Uterus (tissue), 4 donors: ENCODE results near the gene RAPSN. TPM values are rescaled to one million over a fixed set of nuclear protein-coding genes. Genes with fewer than 3 reads are reported as not detected.

Source experiments
- DNase-seq, 2 donors: peaks; one replicate each; pipeline ENCODE4 v3.0.0-alpha.2; 2019 to 2020
- H3K27ac ChIP-seq, 2 donors: fragments of 200-600 bp; sonication (generic); 1 replicate in 1 of 2; 2 replicates in 1 of 2; pipeline ENCODE4 v1.5.1; 2016 to 2018
- H3K27me3 ChIP-seq, 2 donors: fragments of 200-600 bp; sonication (generic); one replicate each; pipeline ENCODE4 v1.5.1; 2018 to 2019; ENCODE audit warnings: control low read depth in 1 of 2
- H3K36me3 ChIP-seq, 2 donors: fragments of 200-600 bp; sonication (generic); one replicate each; pipeline ENCODE4 v1.5.1; 2019; ENCODE audit warnings: control low read depth in 1 of 2
- H3K4me1 ChIP-seq, 2 donors: fragments of 200-600 bp; sonication (generic); one replicate each; pipeline ENCODE4 v1.5.1; 2018 to 2019; ENCODE audit warnings: control low read depth in 1 of 2
- H3K4me3 ChIP-seq, 2 donors: fragments of 200-600 bp; sonication (generic); 1 replicate in 1 of 2; 2 replicates in 1 of 2; pipeline ENCODE4 v1.5.1; 2018 to 2019; ENCODE audit warnings: mild to moderate bottlenecking in 1 of 2
- H3K9me3 ChIP-seq, 2 donors: fragments of 200-600 bp; sonication (generic); one replicate each; pipeline ENCODE4 v1.5.1; 2019; ENCODE audit warnings: control low read depth in 1 of 2
- POLR2A ChIP-seq, 2 donors: fragments of 450-650 bp; IDR thresholded peaks; one replicate each; pipeline ENCODE4 v1.6.1; 2016; ENCODE audit warnings: antibody characterized with exemption in 2 of 2, mild to moderate bottlenecking in 1 of 2, moderate library complexity in 1 of 2
- intact Hi-C: fragments of 100-400 bp; cut with DNase I; formaldehyde crosslinking; loops from one replicate; pipeline ENCODE4 v1.15.1; 2023; ENCODE audit warnings: low total_unique reads
- total RNA-seq, 4 donors: library from RNA; depleted of rRNA in 3 of 4; stranded (reverse); fragments of >200 nt in 3 of 4; gene quantifications; one replicate each; pipeline versions ENCODE4 v1.1.0 to v1.2.4, GENCODE V29; 2014 to 2023
- TF ChIP-seq, protein P1 (sequence below), 4 experiments: fragments of 200-600 bp in 2 of 4; fragments of 450-650 bp in 2 of 4; sonication (generic) in 2 of 4; IDR thresholded peaks; one replicate each; pipeline ENCODE4 v1.5.1; 2016 to 2019; ENCODE audit warnings: antibody characterized with exemption in 4 of 4, mild to moderate bottlenecking in 2 of 4, moderate library complexity in 1 of 4
- donor health status: DM: yes; HTN: yes; CAD: no.

RAPSN gene
- total RNA-seq, 4 donors from 2014 or later: 0.41 TPM; not detected in 3

DNA sequence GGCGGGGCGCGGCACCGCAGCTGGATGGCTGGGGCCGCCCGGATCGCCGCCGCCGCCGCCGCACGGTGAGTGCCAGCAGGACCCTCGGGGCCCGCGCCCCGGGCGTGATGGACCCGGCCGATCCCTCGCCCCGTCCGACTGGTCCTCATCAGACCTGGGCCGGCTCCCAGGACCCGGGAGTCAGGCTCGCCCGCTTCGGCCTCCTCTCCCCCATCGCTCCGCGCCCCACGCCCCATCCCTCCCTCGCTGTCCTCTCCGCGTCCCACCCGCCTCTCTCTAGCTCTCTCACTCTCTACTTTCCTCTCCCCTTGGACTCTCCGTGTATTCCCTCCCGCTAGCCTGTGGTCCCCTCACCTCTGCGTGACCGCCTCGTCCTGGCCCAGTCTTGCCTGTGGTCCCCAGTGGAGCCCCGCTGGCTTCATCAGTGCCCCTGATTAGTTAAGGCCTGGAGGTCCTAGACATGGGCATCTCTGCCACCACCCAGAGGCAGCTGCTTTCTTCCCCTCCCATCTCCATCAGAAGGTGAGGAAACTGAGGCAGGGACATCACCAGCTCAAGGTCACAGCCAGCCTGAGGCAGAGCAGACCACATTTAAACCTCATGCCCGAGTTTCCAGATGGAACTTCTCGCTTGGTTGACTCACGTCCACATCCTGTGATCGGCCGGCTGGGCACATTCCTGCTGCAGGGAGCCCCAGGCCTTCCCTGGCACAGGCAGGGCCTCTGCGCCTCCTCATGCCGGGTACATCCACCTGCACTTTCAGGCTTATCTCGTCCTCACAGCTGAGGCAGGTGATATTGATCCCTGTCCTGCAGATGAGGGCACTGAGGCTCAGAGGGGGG lies 40.1 kb downstream of the RAPSN start:
- Histone ChIP-seq H3K4me1 (peaks cover 3 to 27% of the 10 kb centered on the region in 2 donors), H3K4me3 (peak overlapping the region; percentile 77 to 89), H3K9me3 (no peaks in the 10 kb centered on the region), H3K27me3 (no peaks in the 10 kb centered on the region), H3K27ac (peak overlapping the region; percentile 97), H3K36me3 (no peaks in the 10 kb centered on the region)
- intact Hi-C loops: no loop called here
- peak; percentile 56 to 65 for DNase-seq
- TF ChIP-seq POLR2A (IDR thresholded peaks at IDR 0.05): peak in 1 of 2 donors; percentile 4
- TF ChIP-seq, protein P1, sequence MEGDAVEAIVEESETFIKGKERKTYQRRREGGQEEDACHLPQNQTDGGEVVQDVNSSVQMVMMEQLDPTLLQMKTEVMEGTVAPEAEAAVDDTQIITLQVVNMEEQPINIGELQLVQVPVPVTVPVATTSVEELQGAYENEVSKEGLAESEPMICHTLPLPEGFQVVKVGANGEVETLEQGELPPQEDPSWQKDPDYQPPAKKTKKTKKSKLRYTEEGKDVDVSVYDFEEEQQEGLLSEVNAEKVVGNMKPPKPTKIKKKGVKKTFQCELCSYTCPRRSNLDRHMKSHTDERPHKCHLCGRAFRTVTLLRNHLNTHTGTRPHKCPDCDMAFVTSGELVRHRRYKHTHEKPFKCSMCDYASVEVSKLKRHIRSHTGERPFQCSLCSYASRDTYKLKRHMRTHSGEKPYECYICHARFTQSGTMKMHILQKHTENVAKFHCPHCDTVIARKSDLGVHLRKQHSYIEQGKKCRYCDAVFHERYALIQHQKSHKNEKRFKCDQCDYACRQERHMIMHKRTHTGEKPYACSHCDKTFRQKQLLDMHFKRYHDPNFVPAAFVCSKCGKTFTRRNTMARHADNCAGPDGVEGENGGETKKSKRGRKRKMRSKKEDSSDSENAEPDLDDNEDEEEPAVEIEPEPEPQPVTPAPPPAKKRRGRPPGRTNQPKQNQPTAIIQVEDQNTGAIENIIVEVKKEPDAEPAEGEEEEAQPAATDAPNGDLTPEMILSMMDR (IDR thresholded peaks at IDR 0.05): no peak

DNA sequence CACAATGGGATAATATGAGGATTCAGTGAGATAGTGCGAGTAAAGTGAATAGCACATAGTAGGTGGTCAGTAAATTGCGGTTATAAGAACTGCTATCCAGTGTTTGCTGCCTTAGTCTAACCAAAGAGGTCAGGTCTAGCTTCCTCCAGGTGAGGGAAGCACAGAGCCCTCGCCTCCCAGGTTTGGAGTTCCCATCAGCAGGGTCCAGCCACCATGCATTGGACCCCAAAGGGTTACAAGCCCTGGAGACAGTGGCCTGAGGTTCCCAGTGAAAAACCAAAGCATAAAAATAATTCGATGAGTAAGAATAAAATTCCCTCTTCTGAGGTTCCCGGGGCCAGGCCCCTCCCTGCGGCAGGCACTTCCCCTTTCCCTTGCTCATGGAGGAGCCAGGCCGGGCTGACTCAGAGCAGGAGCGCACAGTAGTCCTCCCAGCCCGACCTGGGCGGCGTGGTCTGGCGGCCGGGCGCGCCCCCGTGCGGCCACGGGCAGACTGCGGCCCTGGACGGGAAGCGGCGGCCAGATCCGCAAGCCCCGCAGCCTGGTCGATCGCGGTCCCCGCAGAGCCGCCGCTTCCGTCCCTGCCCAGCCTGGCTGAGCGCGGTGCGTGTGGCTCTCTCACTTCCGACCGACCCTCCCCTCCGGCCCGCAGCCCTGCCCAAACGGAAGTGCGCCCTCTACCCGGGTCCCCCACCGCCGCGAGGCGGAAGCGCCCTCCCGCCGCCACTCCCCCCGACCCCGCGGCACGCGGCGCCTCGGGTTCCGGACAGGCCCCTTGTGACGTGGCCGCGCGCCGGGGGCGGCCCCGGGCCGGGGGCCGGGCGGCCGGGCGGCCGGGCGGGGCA lies 41.0 kb downstream of the RAPSN start, which contains the start of gene SLC39A13:
SLC39A13 (plus strand) TSS at position 845 of the 845 bp plus-strand sequence. CDS start 1,505 bp downstream, outside the sequence.
- no peaks in the 10 kb centered on the region for H3K9me3 ChIP-seq
- H3K27me3 ChIP-seq: no peaks in the 10 kb centered on the region
- peak within 1 kb of the TSS; percentile 77 to 89 for H3K4me3 ChIP-seq
- TF ChIP-seq, protein P1 (IDR thresholded peaks at IDR 0.05): peak; percentile 78 to 97 (median 90)
- peak; percentile 52 to 98 for TF ChIP-seq POLR2A (IDR thresholded peaks at IDR 0.05)
- H3K36me3 ChIP-seq: no peaks in the 10 kb centered on the region
- peaks cover 3 to 27% of the 10 kb centered on the region in 2 donors for H3K4me1 ChIP-seq
- peak; percentile 93 to 94 for DNase-seq
- H3K27ac ChIP-seq: peak within 1 kb of the TSS; percentile 97
- intact Hi-C loops: no loop called here

DNA sequence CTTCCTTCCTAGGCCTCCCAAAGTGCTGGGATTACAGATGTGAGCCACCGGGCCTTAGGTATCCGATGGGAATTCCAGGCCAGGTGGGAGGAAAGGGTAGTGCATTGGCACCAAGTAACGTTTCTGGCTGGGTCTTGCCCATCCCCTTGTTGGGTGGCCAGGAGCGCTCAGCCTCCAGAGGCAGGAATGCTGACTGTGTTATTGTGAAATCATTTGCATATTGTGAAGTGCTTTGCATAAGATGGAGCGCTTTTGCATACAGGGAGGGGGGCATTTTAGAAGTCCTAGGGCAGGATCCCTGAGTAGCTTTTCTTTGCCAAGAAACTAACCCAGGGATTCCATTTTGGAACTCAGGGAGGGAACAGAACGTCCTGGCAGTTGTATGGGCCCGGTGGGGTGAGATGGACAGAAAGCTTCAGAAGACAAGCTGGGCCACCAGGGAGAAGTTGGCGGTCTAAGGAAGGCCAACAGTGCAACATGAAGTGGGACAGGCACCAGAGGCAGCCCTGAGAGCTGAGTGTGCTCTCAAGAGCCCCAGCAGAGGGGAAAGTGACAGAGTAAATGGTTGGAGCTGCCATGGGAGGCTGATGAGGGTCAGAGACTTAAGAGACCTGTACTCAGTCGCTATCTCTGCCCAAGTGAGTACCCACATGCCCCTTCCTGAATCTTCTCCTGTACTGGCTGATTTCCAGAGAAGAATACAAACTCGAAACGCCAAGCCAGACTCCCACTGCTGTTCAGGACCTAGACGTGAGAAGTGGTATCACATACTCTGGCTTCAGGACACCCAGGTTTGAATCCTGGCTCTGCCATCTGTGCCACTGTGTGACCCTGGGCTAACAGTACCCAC lies 41.8 kb downstream of the RAPSN start:
- no peaks in the 10 kb centered on the region for H3K27me3 ChIP-seq
- peak overlapping the region; percentile 48 to 50 for H3K4me3 ChIP-seq
- peak overlapping the region; percentile 94 to 97 for H3K27ac ChIP-seq
- TF ChIP-seq, protein P1 (IDR thresholded peaks at IDR 0.05): no peak
- TF ChIP-seq POLR2A (IDR thresholded peaks at IDR 0.05): no peak
- no peaks in the 10 kb centered on the region for H3K9me3 ChIP-seq
- no peak for DNase-seq
- intact Hi-C loops: no loop called here
- no peaks in the 10 kb centered on the region for H3K36me3 ChIP-seq
- peaks cover 3 to 25% of the 10 kb centered on the region in 2 donors for H3K4me1 ChIP-seq

DNA sequence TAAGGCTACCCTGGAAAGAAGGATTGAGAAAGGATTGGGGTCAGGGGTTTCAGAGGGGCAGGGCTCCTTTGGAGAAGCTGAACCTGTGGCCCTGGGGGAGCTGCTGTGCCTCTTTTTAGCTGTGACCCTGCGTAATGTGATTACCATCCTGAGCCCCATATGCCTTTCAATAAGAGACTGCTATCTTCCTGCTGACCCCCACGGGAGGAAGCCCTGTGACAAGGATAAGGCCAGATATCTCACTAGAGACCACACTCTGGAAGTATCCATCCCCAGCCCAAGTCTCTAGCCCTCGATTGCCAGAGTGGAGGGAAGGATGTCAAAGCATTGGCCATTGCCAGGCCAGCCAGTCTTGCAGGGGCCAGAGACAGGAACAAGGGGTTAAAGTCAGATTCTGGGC lies 45.4 kb downstream of the RAPSN start:
- Histone ChIP-seq H3K4me1 (peaks cover 3 to 13% of the 10 kb centered on the region in 2 donors), H3K4me3 (no peak overlapping the region), H3K27ac (no peak overlapping the region), H3K36me3 (no peaks in the 10 kb centered on the region), H3K9me3 (no peaks in the 10 kb centered on the region), H3K27me3 (no peaks in the 10 kb centered on the region)
- TF ChIP-seq POLR2A (IDR thresholded peaks at IDR 0.05): no peak
- TF ChIP-seq, protein P1 (IDR thresholded peaks at IDR 0.05): no peak
- intact Hi-C loops: no loop called here
- no peak for DNase-seq
